Measurements from ENCODE around the gene BIRC5.

The BIRC5 gene

DNA sequence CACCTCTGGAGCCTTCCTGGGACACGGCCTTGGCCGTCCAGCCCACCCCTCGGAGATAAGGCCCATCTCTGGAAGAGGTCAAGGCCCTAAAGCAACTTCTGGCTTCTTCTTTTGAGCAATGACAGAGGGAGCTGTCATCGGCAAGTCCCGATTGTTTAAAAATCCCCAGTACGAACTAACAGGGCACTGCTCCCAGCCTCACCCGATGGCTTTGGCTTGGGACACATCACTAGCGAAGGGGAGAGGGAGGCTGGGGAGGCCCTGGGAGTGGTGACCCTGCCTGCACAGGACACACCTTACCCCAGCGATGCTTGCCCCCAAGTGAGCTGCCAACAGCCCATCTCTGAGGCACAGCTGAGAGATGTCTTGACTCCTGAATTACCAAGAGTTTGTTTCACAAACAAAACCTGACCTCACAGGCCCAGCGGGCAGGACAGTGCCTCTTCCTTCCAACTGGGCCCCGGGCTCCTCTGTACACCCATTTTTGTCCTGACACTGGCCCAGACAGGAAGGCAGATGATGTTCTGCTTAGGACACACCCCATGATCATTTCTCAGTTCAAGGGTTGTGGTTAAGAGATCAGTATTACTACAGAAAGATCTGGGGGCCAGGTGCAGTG is 40.8 kb upstream of the BIRC5 start:
- Histone ChIP-seq H3K4me1 (ENCODE audit: control insufficient read depth, insufficient read depth, low read length, poor library complexity, severe bottlenecking) (peaks cover 29% of the 10 kb centered on the region), H3K4me3 (ENCODE audit: extremely low read depth, insufficient read depth, low read length, poor library complexity, severe bottlenecking) (no peak overlapping the region), H3K9me3 (ENCODE audit: control insufficient read depth, low read length) (no peaks in the 10 kb centered on the region), H3K27ac (ENCODE audit: low read depth, low read length, severe bottlenecking) (peak overlapping the region; percentile 90), H3K36me3 (ENCODE audit: control insufficient read depth, insufficient read depth, low read length) (peaks cover 44% of the 10 kb centered on the region)
- 85 to 86% methylated on average over 6 to 9 of the region's 11 CpGs for WGBS, 2 experiments (ENCODE audit: insufficient coverage in 2 of 2)

DNA sequence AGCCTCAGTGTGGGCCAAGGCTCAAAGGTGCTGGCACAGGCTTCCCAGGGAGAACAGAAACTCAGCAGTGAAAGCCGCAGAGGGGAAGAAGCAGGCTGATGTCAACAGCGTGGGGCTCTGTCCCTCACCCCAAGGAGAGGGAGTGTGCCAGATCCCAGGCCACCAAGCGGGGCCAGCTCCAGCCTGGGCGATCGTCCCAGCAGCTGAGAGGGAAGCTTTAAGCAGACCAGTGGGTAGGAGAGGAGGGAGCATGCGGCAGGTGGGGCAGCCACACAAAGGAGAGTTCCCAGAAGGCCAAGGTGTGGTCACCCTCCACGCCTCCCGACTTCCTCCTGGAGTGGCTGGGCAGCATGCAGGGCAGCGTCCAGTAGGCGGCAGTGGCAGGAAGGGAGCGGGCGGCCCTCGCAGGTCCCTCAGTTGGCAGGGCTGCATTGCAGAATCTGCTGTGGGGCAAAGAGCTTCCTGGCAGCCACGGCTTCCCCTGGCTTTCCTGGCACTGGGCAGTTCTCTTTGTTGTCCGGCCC is 39.6 kb upstream of the BIRC5 start:
- WGBS, 2 experiments (ENCODE audit: insufficient coverage in 2 of 2) = 96 to 99% methylated on average over 11 to 15 of the region's 15 CpGs
- Histone ChIP-seq H3K4me1 (ENCODE audit: control insufficient read depth, insufficient read depth, low read length, poor library complexity, severe bottlenecking) (peaks cover 29% of the 10 kb centered on the region), H3K27ac (ENCODE audit: low read depth, low read length, severe bottlenecking) (no peak overlapping the region), H3K36me3 (ENCODE audit: control insufficient read depth, insufficient read depth, low read length) (peaks cover 56% of the 10 kb centered on the region), H3K4me3 (ENCODE audit: extremely low read depth, insufficient read depth, low read length, poor library complexity, severe bottlenecking) (no peak overlapping the region), H3K9me3 (ENCODE audit: control insufficient read depth, low read length) (no peaks in the 10 kb centered on the region)

DNA sequence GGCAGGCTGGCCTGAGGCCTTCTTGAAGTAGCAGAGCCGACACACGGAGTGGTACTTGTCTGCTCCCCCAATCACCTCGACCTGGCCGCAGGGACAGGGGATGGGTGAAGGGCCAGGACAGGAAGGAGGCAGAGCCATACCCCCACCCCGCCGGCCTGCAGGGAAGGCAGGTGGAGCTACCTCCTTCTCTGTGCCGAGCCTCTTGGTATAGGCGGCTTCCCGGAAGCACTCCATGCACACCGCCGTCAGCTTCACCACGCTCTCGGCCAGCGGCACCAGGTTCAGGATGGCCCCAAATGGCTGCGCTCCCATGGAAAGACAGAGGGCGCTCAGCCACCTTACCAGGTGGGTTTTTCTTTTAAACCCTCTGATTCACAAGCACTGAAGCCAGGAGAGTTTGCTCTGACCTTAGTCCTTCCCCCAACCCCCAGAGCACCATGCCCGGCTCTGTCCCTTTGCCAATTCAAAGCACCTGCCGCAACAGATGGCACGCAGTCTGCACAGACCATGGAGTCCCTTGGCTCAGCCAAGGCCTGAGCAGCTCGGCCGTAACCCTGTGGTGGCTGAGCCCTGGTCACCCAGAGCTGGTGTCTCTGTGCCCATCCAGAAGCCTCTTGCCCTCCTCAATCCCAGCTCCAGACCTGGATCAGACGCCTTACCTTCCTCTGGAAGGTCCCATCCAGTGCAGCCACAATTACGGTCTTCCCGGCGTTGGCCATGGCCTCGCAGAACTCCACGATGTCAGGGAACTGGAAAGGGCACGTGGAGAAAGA is 39.0 kb upstream of the BIRC5 start:
- no peak overlapping the region for H3K4me3 ChIP-seq (ENCODE audit: extremely low read depth, insufficient read depth, low read length, poor library complexity, severe bottlenecking)
- no peak overlapping the region for H3K27ac ChIP-seq (ENCODE audit: low read depth, low read length, severe bottlenecking)
- H3K4me1 ChIP-seq (ENCODE audit: control insufficient read depth, insufficient read depth, low read length, poor library complexity, severe bottlenecking) = peaks cover 29% of the 10 kb centered on the region
- H3K9me3 ChIP-seq (ENCODE audit: control insufficient read depth, low read length) = no peaks in the 10 kb centered on the region
- WGBS, 2 experiments (ENCODE audit: insufficient coverage in 2 of 2) = 93 to 97% methylated on average over 25 to 28 of the region's 28 CpGs
- peaks cover 63% of the 10 kb centered on the region for H3K36me3 ChIP-seq (ENCODE audit: control insufficient read depth, insufficient read depth, low read length)

DNA sequence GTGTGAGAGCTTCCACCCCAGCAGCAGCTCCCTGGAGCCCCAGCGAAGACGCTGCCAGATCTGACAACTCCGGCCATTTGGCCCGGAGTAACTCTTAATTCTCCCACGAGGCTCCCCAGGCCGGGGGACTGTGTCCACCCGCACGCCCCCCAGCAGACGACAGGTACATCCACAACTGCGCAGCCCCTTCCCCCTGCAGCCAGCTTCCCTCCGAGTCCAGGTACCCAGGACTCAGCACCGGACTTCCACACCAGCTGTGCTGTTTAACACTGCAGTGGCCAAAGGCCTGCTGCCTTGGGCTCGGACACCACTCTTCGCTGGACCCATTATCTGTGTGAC is 38.4 kb upstream of the BIRC5 start:
- 97% methylated on average over 13 to 14 of the region's 14 CpGs for WGBS, 2 experiments (ENCODE audit: insufficient coverage in 2 of 2)
- H3K4me1 ChIP-seq (ENCODE audit: control insufficient read depth, insufficient read depth, low read length, poor library complexity, severe bottlenecking) = peaks cover 29% of the 10 kb centered on the region
- no peak overlapping the region for H3K27ac ChIP-seq (ENCODE audit: low read depth, low read length, severe bottlenecking)
- no peak overlapping the region for H3K4me3 ChIP-seq (ENCODE audit: extremely low read depth, insufficient read depth, low read length, poor library complexity, severe bottlenecking)
- peaks cover 66% of the 10 kb centered on the region for H3K36me3 ChIP-seq (ENCODE audit: control insufficient read depth, insufficient read depth, low read length)
- H3K9me3 ChIP-seq (ENCODE audit: control insufficient read depth, low read length) = no peaks in the 10 kb centered on the region

DNA sequence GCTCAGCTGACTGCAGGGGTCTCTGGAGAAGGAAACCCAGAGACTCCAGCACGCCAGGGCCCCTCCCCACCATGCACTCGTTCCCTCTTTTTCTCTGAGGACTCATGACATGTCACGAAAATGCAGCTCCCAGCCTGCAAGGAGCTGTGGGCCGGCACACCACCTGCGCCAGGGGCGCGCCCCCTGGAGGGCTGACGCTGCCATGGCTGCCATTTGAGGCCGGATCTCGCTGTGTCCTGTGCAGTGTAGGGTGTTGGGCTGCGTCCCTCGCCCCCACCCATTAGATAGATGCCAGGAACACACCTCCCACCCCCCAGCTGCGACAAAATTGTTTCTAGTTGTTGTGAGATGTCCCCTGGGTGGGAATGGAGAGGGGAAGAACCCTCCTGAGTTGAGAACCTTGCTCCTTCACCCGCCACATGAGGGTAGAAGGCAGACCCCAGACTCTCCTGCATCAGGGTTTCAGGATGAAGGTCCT is 37.5 kb upstream of the BIRC5 start:
- H3K4me1 ChIP-seq (ENCODE audit: control insufficient read depth, insufficient read depth, low read length, poor library complexity, severe bottlenecking) = peaks cover 29% of the 10 kb centered on the region
- no peaks in the 10 kb centered on the region for H3K9me3 ChIP-seq (ENCODE audit: control insufficient read depth, low read length)
- no peak overlapping the region for H3K27ac ChIP-seq (ENCODE audit: low read depth, low read length, severe bottlenecking)
- WGBS, 2 experiments (ENCODE audit: insufficient coverage in 2 of 2) = 41 to 55% methylated on average over 9 of the region's 14 CpGs
- no peak overlapping the region for H3K4me3 ChIP-seq (ENCODE audit: extremely low read depth, insufficient read depth, low read length, poor library complexity, severe bottlenecking)
- peaks cover 73% of the 10 kb centered on the region for H3K36me3 ChIP-seq (ENCODE audit: control insufficient read depth, insufficient read depth, low read length)

DNA sequence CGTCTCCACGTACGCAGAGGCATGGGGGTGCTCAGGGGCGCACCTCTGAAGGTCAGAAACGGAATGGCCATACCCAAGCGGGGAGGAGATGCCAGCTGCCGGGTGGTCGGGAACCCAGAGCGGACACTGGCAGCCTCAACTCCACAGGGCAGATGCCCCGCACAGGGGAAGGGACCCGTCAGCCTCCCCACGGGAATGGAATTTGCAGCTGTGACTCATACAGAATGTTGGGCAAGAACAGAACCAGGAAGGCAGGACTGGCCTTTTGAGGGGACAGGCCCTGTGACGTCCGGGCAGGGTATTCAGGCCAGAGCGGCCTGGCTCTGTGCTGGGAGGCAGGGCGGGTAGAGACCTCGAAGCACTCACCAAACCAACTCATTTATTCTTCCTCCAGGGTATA is 34.7 kb upstream of the BIRC5 start:
- Histone ChIP-seq H3K36me3 (ENCODE audit: control insufficient read depth, insufficient read depth, low read length) (peaks cover 88% of the 10 kb centered on the region), H3K27ac (ENCODE audit: low read depth, low read length, severe bottlenecking) (no peak overlapping the region), H3K4me1 (ENCODE audit: control insufficient read depth, insufficient read depth, low read length, poor library complexity, severe bottlenecking) (peaks cover 14% of the 10 kb centered on the region), H3K4me3 (ENCODE audit: extremely low read depth, insufficient read depth, low read length, poor library complexity, severe bottlenecking) (no peak overlapping the region), H3K9me3 (ENCODE audit: control insufficient read depth, low read length) (no peaks in the 10 kb centered on the region)
- WGBS, 2 experiments (ENCODE audit: insufficient coverage in 2 of 2) = 95 to 97% methylated on average over 16 to 17 of the region's 17 CpGs

DNA sequence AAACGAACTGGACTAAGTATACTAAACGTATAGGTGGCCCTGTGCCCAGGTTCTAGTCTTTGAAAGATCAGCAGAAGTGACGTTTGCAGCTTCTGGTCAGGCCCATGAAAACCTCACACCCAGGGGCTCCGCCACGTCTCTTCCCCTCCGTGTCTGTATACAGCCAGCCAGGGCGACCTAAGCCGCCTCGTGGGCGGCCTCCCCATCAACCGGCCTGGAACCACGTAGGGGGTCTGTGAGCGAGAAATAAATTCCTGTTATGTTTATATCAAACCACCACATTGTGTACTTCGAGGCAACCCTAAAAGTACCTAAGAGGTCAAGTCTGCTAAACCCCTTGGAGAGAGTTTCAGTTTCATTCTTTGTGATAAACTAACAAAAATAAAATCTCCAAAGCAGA is 34.0 kb upstream of the BIRC5 start:
- peaks cover 88% of the 10 kb centered on the region for H3K36me3 ChIP-seq (ENCODE audit: control insufficient read depth, insufficient read depth, low read length)
- 95% methylated on average over 10 to 12 of the region's 14 CpGs for WGBS, 2 experiments (ENCODE audit: insufficient coverage in 2 of 2)
- H3K4me3 ChIP-seq (ENCODE audit: extremely low read depth, insufficient read depth, low read length, poor library complexity, severe bottlenecking) = no peak overlapping the region
- no peaks in the 10 kb centered on the region for H3K9me3 ChIP-seq (ENCODE audit: control insufficient read depth, low read length)
- H3K4me1 ChIP-seq (ENCODE audit: control insufficient read depth, insufficient read depth, low read length, poor library complexity, severe bottlenecking) = peaks cover 20% of the 10 kb centered on the region
- H3K27ac ChIP-seq (ENCODE audit: low read depth, low read length, severe bottlenecking) = no peak overlapping the region

DNA sequence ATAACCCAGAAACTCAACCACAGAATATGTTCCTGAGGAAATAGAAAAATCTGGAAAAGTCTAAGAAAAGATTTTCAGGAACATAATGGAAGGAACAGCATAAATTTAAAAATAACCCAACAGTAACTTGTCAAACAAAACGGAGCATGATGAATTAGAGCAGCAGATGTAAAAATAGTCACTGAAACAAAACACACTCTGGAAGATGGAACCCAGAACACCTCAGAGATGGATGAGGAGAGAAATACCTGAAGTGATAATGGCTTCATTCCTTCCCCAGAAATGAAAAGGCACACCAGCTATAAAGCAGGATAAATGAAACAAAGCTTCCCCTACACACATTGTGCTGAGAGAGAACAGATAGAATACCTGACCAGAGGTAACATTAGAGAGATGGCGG is 33.5 kb upstream of the BIRC5 start:
- Histone ChIP-seq H3K4me3 (ENCODE audit: extremely low read depth, insufficient read depth, low read length, poor library complexity, severe bottlenecking) (no peak overlapping the region), H3K4me1 (ENCODE audit: control insufficient read depth, insufficient read depth, low read length, poor library complexity, severe bottlenecking) (peaks cover 21% of the 10 kb centered on the region), H3K9me3 (ENCODE audit: control insufficient read depth, low read length) (no peaks in the 10 kb centered on the region), H3K36me3 (ENCODE audit: control insufficient read depth, insufficient read depth, low read length) (peaks cover 90% of the 10 kb centered on the region), H3K27ac (ENCODE audit: low read depth, low read length, severe bottlenecking) (no peak overlapping the region)
- WGBS, 2 experiments (ENCODE audit: insufficient coverage in 2 of 2) = 83 to 100% methylated on average over 1 of the region's 2 CpGs

DNA sequence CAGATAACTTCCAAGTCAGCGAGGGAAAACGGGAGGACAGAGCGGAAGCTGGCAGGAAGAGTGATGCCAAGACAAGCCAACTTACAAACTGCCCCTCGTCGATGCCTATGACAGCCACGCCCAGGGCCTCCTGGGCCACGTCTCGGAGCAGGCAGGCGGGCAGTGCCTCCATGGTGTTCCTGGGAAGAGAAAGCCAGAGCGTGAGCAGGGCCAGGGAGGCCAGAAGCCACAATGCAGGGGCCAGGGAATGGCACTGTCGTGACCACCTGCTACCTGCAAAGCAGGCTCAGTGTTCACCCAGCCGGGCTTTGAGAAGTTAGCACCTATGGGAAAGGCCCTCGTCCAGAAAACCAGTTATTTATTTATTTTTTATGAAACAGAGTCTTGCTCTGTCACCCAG is 31.5 kb upstream of the BIRC5 start:
- no peaks in the 10 kb centered on the region for H3K9me3 ChIP-seq (ENCODE audit: control insufficient read depth, low read length)
- WGBS, 2 experiments (ENCODE audit: insufficient coverage in 2 of 2) = 97 to 99% methylated on average over 11 to 13 of the region's 13 CpGs
- peaks cover 23% of the 10 kb centered on the region for H3K4me1 ChIP-seq (ENCODE audit: control insufficient read depth, insufficient read depth, low read length, poor library complexity, severe bottlenecking)
- H3K4me3 ChIP-seq (ENCODE audit: extremely low read depth, insufficient read depth, low read length, poor library complexity, severe bottlenecking) = no peak overlapping the region
- peaks cover 75% of the 10 kb centered on the region for H3K36me3 ChIP-seq (ENCODE audit: control insufficient read depth, insufficient read depth, low read length)
- no peak overlapping the region for H3K27ac ChIP-seq (ENCODE audit: low read depth, low read length, severe bottlenecking)

DNA sequence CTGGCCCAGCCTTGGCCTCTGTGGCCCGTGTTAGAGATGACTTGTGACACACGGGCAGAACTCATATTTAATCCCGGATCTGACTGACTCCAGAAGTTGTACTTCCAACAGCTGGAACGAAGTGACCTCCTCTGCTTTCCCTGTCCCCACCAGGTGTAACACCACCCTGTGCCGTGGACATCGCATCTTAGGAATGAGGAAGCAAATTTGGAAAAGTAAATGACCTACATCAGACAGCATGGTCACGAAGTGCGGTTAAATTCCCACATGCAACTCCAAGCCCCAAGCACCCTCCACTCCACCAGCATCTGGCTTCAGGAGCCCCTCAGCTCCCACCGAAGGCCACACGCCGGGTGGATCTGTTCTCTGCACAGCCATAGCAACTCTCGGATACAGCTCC is 30.1 kb upstream of the BIRC5 start:
- H3K4me1 ChIP-seq (ENCODE audit: control insufficient read depth, insufficient read depth, low read length, poor library complexity, severe bottlenecking) = peaks cover 23% of the 10 kb centered on the region
- peaks cover 69% of the 10 kb centered on the region for H3K36me3 ChIP-seq (ENCODE audit: control insufficient read depth, insufficient read depth, low read length)
- no peak overlapping the region for H3K27ac ChIP-seq (ENCODE audit: low read depth, low read length, severe bottlenecking)
- H3K9me3 ChIP-seq (ENCODE audit: control insufficient read depth, low read length) = no peaks in the 10 kb centered on the region
- H3K4me3 ChIP-seq (ENCODE audit: extremely low read depth, insufficient read depth, low read length, poor library complexity, severe bottlenecking) = no peak overlapping the region
- WGBS, 2 experiments (ENCODE audit: insufficient coverage in 2 of 2) = 97% methylated on average over 9 to 12 of the region's 12 CpGs

DNA sequence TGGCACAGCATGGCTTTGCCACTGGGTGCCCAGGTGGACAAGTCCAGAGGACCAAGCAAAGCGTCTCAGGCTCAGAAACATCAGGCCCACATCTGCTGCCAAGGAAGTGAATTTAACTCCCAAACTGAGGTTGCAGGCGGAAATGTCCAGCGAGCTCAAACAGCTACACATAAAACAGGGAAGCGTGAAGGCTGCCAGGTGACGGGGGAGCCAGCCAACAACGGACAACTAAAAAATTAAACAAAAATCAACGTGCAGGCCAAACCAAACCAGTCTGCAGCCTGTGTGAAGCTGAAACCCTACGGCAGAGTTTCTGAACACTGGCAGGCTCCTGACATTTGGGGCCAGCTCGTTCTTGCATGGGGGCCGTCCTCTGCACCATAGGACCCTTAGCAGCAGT is 29.7 kb upstream of the BIRC5 start:
- peaks cover 64% of the 10 kb centered on the region for H3K36me3 ChIP-seq (ENCODE audit: control insufficient read depth, insufficient read depth, low read length)

More for the DNA sequence above, 29.7 kb upstream of the BIRC5 start:
- Histone ChIP-seq H3K4me1 (ENCODE audit: control insufficient read depth, insufficient read depth, low read length, poor library complexity, severe bottlenecking) (peaks cover 23% of the 10 kb centered on the region), H3K9me3 (ENCODE audit: control insufficient read depth, low read length) (no peaks in the 10 kb centered on the region), H3K27ac (ENCODE audit: low read depth, low read length, severe bottlenecking) (no peak overlapping the region), H3K4me3 (ENCODE audit: extremely low read depth, insufficient read depth, low read length, poor library complexity, severe bottlenecking) (no peak overlapping the region)
- WGBS, 2 experiments (ENCODE audit: insufficient coverage in 2 of 2) = 91 to 94% methylated on average over 9 to 10 of the region's 10 CpGs

All from mesodermal cell (in vitro differentiated cells).